GM18951 (cell line): ENCODE results near the gene RNASEH1.
"Not testable (repeated sequence)": the region's sequence is repeated elsewhere in the genome, so short reads cannot be mapped to it uniquely, and the experiment has no call there.

Experiments
- POLR2A ChIP-seq: IDR thresholded peaks from 4 replicates; pipeline ENCODE4 v1.6.1; 2011; ENCODE audit warnings: mild to moderate bottlenecking; ENCODE audit not compliant: insufficient read length, insufficient read depth; ENCODE audit errors: extremely low read depth
- in situ Hi-C: fragments of 300-500 bp; cut with MboI; formaldehyde crosslinking; loops from one replicate; pipeline ENCODE4 v1.12.0; 2022; ENCODE audit warnings: low sequenced_read_pairs, mixed read lengths, inconsistent platforms; ENCODE audit not compliant: unreplicated experiment

RNASEH1 gene

GRCh38 chr2:3527886-3528785 is 30.0 kb downstream of the RNASEH1 start:
- in situ Hi-C loops: no loop called here

DNA sequence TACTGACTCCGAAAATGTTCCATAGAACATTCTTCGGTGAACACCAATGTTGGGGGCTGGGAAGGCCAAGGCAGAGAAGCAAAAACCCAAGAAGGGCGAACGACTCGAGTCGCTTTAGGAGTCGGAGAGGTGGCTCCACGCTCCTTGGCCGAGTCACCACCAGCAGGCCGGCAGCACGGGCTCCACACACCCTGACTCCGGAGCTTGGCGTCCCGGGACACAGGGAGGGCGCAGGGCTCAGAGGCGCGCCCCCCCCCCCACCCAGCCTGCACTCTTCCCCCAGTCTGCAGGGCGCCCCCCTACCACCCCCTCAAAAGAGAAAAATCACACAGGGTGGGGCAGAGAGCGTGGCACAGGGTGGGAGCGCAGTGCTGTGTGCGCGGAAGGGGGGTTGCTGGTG is 31.3 kb downstream of the RNASEH1 start:
- in situ Hi-C loops: no loop called here
- no peak for TF ChIP-seq POLR2A

More at GRCh38 chr2:3527886-3528785, 30.0 kb downstream of the RNASEH1 start:
- TF ChIP-seq POLR2A: no peak

DNA sequence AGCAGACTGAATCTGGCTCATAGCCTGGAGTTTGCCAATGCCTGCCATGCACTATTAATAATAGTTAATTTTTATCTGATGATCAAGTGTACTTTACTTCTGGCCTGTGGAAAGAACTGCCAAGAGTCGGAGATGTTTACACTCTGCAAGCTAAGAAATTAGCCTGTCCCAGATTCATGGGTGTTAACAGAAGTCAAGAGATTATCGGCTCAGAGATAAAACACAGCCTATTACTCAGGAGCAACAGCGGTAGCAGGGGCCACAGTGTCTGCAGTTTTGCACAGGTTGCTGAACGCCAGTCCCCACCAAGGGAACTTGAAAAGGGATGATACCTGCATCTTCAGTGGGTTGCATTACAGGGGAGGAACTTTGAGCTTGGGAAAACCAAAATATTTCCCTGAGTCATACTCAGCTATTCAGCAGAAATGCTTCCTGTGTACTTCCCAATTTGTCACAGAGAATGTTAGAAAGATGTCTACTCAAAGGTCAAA is 34.5 kb downstream of the RNASEH1 start:
- no peak for TF ChIP-seq POLR2A
- in situ Hi-C loops: no loop called here

DNA sequence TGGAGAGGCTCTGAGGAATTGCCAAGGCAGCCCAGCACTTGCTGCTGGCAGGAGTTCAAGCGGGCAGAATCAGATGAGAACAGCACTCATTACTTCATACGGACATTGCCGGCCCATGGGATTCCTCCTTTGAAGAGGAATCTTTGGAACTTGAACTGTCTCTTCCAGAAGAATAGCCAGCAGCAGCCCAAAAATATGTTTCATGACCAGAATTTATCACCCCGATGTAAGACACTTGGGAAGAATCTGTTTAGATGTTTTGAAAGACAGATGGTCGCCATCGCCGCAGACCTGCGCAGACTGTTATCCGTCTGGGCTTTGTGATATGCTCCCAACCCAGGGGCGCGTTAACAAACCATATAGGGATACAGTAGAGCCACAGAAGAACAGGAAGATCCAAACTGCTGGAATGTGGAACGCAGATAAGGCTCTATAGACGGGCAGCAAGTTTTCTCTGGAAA is 35.1 kb downstream of the RNASEH1 start:
- no peak for TF ChIP-seq POLR2A
- in situ Hi-C loops: no loop called here

- in situ Hi-C loops: no loop called here
- TF ChIP-seq POLR2A: no peak
Measured at GRCh38 chr2:3520591-3520990, 37.5 kb downstream of the RNASEH1 start.

GRCh38 chr2:3519255-3520205 is 38.6 kb downstream of the RNASEH1 start, which contains the start of gene ADI1:
ADI1 (minus strand) TSS chr2:3519531; CDS start chr2:3519487, 44 bp downstream.
- in situ Hi-C loops: no loop called here
- peak; percentile 87 for TF ChIP-seq POLR2A

DNA sequence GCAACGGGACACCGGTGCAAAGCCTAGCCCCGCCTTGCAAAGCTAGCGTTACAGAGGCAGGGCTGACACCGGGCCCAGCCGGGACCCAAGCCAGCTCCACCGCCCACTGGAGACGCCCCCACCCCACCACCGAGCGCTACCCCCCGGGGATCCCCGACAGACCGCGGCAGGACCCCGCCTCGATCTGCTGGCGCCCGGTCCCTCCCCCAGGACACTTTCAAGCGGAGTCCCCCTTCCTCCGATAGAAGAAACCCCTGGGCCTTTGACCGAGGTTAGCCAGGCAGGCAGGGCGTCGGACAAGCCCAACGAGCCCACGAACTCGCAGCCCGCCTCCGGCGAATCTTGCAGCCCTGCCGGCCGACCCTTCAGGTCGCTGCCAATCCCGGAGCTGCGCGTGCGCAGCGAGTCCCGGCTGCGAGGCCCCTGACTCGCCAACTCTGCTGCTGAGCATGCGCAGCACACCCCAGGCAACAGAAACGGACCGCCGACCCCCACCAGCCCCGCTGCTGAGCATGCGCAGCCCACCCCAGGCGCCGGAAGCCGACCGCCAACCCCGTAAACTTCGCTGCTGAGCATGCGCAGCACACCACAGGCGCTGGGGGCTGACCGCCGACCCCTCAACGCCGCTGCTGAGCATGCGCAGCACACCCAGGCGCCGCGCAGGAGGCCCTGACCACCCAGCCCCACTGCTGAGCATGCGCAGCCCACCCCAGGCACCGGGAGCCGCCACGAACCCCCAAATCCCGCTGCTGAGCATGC is 39.5 kb downstream of the RNASEH1 start:
- in situ Hi-C loops: no loop called here
- peak; percentile 96 for TF ChIP-seq POLR2A

DNA sequence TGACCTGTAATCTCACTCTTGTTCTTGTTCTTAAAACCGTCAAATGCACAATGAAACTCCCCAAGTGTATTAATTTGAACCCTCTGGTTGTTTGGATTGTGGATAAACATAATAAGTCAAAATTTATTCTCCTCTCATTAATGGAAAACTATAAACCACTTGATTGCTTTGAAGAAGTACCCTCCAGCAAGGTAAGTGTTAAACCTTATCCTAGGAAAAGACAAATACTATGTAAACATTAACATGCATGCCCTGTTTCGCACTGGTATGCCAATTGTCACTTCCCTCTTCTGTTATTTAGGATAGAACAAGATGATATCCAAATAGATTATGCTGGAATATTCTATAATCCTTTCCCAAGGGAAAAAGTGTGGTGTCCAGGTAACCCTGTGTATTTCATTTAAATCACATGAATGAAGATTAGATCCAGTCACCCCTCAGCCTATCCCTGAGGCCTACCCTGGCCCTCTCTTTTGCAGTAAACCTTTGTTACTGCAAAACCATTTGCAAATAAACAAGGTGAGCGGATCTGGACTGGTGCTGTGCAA is 40.1 kb downstream of the RNASEH1 start:
- in situ Hi-C loops: no loop called here
- no peak for TF ChIP-seq POLR2A

GRCh38 chr2:3516831-3517230 is 41.3 kb downstream of the RNASEH1 start:
- no peak for TF ChIP-seq POLR2A
- in situ Hi-C loops: no loop called here

GRCh38 chr2:3515438-3515837 is 42.7 kb downstream of the RNASEH1 start:
- in situ Hi-C loops: not testable (repeated sequence)

DNA sequence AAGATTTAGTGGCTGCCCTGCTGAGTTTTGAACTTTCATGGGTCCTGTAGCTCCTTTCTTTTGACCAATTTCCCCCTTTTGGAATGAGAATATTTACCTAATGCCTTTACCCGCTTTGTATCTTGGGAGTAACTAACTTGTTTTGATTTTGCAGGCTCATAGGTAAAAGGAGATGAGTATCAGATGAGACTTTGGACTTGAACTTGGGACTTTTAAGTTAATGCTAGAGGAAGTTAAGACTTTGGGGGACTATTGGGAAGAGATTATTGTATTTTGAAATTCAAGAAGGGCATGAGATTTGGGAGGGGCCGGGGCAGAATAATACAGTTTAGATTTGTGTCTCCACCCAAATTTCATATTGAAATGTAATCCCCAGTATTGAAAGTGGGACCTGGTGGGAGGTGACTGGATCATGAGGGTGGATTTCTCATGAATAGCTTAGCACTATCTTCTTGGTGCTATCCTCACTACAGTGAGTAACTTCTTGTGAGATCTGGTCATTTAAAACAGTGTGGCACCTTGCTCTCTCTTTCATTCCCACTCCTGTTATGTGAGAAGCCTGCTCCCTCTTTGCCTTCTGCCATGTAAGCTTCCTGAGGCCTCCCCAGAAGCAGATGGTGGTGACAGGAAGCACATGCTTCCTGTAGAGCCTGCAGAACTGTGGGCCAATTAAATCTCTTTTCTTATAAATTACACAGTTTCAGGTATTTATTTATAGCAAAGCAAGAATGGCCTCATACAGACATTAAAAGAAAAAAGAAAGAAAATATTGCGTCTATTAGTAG is 44.9 kb downstream of the RNASEH1 start:
- TF ChIP-seq POLR2A: no peak
- in situ Hi-C loops: no loop called here

- no peak for TF ChIP-seq POLR2A
- in situ Hi-C loops: no loop called here
Measured at GRCh38 chr2:3512086-3512485, 46.0 kb downstream of the RNASEH1 start.
